ENCODE results near the gene INF2. TPM values are rescaled to one million over a fixed set of nuclear protein-coding genes. Genes with fewer than 3 reads are reported as not detected.

INF2 gene
- total RNA-seq, 1 donor from 2014 or later = 249 TPM

- peak overlapping the region; percentile 16 to 47 for H3K27ac ChIP-seq
- no peak for TF ChIP-seq CTCF (IDR thresholded peaks at IDR 0.05)
- peaks cover 0 to 13% of the 10 kb centered on the region in 2 donors for H3K4me1 ChIP-seq
- no peaks in the 10 kb centered on the region for H3K27me3 ChIP-seq
- H3K9me3 ChIP-seq = no peaks in the 10 kb centered on the region
- peaks cover 62 to 75% of the 10 kb centered on the region in 2 donors for H3K36me3 ChIP-seq
- intact Hi-C loops (cut with DNase I) = loop anchor here (2.0 kb wide), 1 partner anchor 21 kb away; the partner anchor contains the start of gene INF2
- no peak overlapping the region for H3K4me3 ChIP-seq
- no peak for DNase-seq (ENCODE audit: low spot score in 2 of 2)
These were observed 20.1 kb downstream of the INF2 start for GRCh38 chr14:104709387-104710039.

DNA sequence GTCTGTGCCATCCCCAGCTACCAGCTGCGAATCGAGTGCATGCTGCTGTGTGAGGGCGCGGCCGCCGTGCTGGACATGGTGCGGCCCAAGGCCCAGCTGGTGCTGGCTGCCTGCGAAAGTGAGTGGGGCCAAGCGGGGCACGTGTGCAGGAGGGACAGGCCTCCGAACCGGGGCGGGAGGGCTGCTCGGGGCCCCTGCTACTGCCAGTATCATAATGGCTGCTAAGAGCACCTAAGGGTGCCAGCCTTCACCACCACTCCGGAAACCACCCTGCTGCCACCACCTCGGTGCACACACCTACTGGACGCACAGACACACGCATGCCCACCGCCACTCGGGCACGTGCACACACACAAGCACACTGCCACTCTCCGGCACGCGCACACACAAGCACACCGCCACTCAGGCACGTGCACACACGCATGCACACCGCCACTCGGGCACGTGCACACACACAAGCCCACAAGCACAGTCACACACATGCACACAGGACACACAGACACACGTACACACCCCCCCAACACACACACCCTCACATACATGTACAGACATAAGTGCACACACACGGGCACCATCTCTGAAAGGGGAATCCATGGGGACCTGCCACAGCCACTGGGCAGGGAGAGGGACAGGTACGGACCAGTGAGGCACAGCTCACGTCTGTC lies 20.8 kb downstream of the INF2 start:
- Histone ChIP-seq H3K36me3 (peaks cover 63 to 75% of the 10 kb centered on the region in 2 donors), H3K9me3 (no peaks in the 10 kb centered on the region), H3K27ac (no peak overlapping the region), H3K27me3 (no peaks in the 10 kb centered on the region), H3K4me3 (no peak overlapping the region), H3K4me1 (peaks cover 0 to 13% of the 10 kb centered on the region in 2 donors)
- no peak for TF ChIP-seq CTCF (IDR thresholded peaks at IDR 0.05)
- intact Hi-C loops (cut with DNase I) = no loop called here
- DNase-seq (ENCODE audit: low spot score in 2 of 2) = no peak

GRCh38 chr14:104712881-104713734 lies 23.7 kb downstream of the INF2 start:
- intact Hi-C loops (cut with DNase I) = no loop called here
- no peaks in the 10 kb centered on the region for H3K27me3 ChIP-seq
- H3K36me3 ChIP-seq = peaks cover 57 to 81% of the 10 kb centered on the region in 2 donors
- H3K9me3 ChIP-seq = no peaks in the 10 kb centered on the region
- DNase-seq (ENCODE audit: low spot score in 2 of 2) = no peak
- H3K4me3 ChIP-seq = no peak overlapping the region
- H3K27ac ChIP-seq = no peak overlapping the region
- no peak for TF ChIP-seq CTCF (IDR thresholded peaks at IDR 0.05)
- peaks cover 0 to 13% of the 10 kb centered on the region in 2 donors for H3K4me1 ChIP-seq

DNA sequence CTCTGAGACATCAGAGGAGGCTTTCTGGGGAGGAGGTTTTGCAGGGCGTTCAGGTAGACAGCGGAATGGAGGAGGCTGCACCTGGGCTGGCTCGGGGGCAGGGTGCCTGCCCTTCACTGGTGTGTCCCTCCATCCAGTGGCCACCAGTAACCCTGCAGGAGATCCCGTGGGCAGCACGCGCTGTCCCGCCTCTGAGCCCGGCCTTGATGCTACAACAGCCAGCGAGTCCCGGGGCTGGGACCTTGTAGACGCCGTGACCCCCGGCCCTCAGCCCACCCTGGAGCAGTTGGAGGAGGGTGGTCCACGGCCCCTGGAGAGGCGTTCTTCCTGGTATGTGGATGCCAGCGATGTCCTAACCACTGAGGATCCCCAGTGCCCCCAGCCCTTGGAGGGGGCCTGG lies 24.6 kb downstream of the INF2 start:
- intact Hi-C loops (cut with DNase I) = no loop called here
- Histone ChIP-seq H3K27ac (no peak overlapping the region), H3K27me3 (no peaks in the 10 kb centered on the region), H3K4me1 (peaks cover 0 to 9% of the 10 kb centered on the region in 2 donors), H3K4me3 (no peak overlapping the region), H3K36me3 (peaks cover 61 to 88% of the 10 kb centered on the region in 2 donors), H3K9me3 (no peaks in the 10 kb centered on the region)
- no peak for TF ChIP-seq CTCF (IDR thresholded peaks at IDR 0.05)
- no peak for DNase-seq (ENCODE audit: low spot score in 2 of 2)

DNA sequence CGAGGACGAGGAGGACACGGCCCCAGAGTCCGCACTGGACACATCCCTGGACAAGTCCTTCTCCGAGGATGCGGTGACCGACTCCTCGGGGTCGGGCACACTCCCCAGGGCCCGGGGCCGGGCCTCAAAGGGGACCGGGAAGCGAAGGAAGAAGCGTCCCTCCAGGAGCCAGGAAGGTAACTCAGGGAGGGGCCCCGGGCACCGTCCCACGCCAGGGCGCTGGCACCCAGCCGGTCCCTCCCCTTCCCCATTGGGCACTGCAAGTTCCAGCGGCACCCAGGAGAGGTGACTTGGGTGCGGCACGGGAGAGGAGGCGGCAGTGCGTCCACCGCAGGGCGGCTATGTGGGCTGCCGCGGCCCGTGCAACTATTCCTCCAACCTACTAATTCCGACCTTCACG lies 25.3 kb downstream of the INF2 start:
- no peak overlapping the region for H3K4me3 ChIP-seq
- intact Hi-C loops (cut with DNase I) = no loop called here
- no peak overlapping the region for H3K27ac ChIP-seq
- DNase-seq (ENCODE audit: low spot score in 2 of 2) = no peak
- no peak for TF ChIP-seq CTCF (IDR thresholded peaks at IDR 0.05)
- no peaks in the 10 kb centered on the region for H3K27me3 ChIP-seq
- no peaks in the 10 kb centered on the region for H3K9me3 ChIP-seq
- H3K36me3 ChIP-seq = peaks cover 67 to 91% of the 10 kb centered on the region in 2 donors
- H3K4me1 ChIP-seq = peaks cover 0 to 2% of the 10 kb centered on the region in 2 donors
